ENCODE measurements around the gene CCHCR1. TPM values are rescaled to one million over a fixed set of nuclear protein-coding genes. Genes with fewer than 3 reads are reported as not detected.

CCHCR1 gene
- total and polyA plus RNA-seq, 4 donors = 3.1 to 9.9 (median 6.2) TPM

DNA sequence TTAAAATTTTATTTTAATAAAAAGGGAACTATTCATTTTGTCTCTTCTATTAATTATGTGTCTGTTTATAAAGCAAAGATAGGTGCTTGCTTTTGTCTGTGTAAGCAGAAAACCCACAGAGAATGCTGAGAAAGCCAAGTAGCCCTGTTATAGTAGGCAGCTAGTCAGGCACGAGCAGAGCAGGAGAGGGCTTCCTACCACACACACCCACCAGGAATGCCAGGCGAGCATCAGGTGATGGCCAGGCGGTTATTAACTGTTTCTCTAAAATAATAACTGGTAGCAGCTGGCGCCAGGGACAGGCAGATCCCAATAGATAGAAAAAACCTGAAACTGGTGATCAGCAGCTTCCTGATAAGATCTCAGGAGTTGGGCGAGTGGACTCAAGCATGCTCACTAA lies 60.9 kb downstream of the CCHCR1 start (continued):
- TF ChIP-seq, protein P1, sequence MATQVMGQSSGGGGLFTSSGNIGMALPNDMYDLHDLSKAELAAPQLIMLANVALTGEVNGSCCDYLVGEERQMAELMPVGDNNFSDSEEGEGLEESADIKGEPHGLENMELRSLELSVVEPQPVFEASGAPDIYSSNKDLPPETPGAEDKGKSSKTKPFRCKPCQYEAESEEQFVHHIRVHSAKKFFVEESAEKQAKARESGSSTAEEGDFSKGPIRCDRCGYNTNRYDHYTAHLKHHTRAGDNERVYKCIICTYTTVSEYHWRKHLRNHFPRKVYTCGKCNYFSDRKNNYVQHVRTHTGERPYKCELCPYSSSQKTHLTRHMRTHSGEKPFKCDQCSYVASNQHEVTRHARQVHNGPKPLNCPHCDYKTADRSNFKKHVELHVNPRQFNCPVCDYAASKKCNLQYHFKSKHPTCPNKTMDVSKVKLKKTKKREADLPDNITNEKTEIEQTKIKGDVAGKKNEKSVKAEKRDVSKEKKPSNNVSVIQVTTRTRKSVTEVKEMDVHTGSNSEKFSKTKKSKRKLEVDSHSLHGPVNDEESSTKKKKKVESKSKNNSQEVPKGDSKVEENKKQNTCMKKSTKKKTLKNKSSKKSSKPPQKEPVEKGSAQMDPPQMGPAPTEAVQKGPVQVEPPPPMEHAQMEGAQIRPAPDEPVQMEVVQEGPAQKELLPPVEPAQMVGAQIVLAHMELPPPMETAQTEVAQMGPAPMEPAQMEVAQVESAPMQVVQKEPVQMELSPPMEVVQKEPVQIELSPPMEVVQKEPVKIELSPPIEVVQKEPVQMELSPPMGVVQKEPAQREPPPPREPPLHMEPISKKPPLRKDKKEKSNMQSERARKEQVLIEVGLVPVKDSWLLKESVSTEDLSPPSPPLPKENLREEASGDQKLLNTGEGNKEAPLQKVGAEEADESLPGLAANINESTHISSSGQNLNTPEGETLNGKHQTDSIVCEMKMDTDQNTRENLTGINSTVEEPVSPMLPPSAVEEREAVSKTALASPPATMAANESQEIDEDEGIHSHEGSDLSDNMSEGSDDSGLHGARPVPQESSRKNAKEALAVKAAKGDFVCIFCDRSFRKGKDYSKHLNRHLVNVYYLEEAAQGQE (IDR thresholded peaks at IDR 0.05) = no peak
- TF ChIP-seq TAF1 (conservative IDR thresholded peaks at IDR 0.05) = no peak

DNA sequence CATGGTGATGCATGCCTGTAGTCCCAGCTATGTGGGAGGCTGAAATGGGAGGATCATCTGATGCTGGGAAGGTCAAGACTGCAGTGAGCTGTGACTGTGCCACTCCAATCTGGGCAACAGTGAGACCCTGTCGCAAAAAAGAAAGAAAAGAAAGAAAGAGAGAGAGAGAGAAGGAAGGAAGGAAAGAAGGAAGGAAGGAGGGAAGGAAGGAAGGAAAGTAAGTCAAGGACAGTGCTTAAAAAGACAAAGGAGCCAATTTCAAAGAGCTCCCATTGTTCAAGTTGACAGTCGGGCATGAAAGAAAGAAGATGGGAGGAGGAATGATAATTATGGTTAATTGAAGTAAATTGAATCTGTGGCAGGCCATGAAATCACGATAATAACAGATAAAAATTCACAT lies 61.4 kb downstream of the CCHCR1 start:
- H3K9me3 ChIP-seq (ENCODE audit: control insufficient read depth in 4 of 4, low read length in 3 of 4) = no peaks in the 10 kb centered on the region
- H3K36me3 ChIP-seq (ENCODE audit: control insufficient read depth in 4 of 4, insufficient read depth in 3 of 4, low read depth in 1 of 4, low read length in 3 of 4) = no peaks in the 10 kb centered on the region
- H3K27ac ChIP-seq (ENCODE audit: low read depth in 1 of 2, low read length in 2 of 2) = no peak overlapping the region
- WGBS = 81% methylated on average over 3 of the region's 3 CpGs
- TF ChIP-seq RAD21 (IDR thresholded peaks at IDR 0.05) (no peak), SP1 (IDR thresholded peaks at IDR 0.05) (no peak), JUND (IDR thresholded peaks at IDR 0.05) (no peak), FOXA1 (IDR thresholded peaks at IDR 0.05) (no peak), NR2F2 (IDR thresholded peaks at IDR 0.05) (no peak), HNF4G (IDR thresholded peaks at IDR 0.05) (no peak)
- TF ChIP-seq, protein P2, sequence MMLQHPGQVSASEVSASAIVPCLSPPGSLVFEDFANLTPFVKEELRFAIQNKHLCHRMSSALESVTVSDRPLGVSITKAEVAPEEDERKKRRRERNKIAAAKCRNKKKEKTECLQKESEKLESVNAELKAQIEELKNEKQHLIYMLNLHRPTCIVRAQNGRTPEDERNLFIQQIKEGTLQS (IDR thresholded peaks at IDR 0.05) = no peak
- TF ChIP-seq, protein P3, sequence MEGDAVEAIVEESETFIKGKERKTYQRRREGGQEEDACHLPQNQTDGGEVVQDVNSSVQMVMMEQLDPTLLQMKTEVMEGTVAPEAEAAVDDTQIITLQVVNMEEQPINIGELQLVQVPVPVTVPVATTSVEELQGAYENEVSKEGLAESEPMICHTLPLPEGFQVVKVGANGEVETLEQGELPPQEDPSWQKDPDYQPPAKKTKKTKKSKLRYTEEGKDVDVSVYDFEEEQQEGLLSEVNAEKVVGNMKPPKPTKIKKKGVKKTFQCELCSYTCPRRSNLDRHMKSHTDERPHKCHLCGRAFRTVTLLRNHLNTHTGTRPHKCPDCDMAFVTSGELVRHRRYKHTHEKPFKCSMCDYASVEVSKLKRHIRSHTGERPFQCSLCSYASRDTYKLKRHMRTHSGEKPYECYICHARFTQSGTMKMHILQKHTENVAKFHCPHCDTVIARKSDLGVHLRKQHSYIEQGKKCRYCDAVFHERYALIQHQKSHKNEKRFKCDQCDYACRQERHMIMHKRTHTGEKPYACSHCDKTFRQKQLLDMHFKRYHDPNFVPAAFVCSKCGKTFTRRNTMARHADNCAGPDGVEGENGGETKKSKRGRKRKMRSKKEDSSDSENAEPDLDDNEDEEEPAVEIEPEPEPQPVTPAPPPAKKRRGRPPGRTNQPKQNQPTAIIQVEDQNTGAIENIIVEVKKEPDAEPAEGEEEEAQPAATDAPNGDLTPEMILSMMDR (IDR thresholded peaks at IDR 0.05; ENCODE audit: low read depth, low read length, missing input control) = no peak
- TF ChIP-seq, protein P4, sequence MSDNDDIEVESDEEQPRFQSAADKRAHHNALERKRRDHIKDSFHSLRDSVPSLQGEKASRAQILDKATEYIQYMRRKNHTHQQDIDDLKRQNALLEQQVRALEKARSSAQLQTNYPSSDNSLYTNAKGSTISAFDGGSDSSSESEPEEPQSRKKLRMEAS (IDR thresholded peaks at IDR 0.05) = no peak
- TF ChIP-seq, protein P5, sequence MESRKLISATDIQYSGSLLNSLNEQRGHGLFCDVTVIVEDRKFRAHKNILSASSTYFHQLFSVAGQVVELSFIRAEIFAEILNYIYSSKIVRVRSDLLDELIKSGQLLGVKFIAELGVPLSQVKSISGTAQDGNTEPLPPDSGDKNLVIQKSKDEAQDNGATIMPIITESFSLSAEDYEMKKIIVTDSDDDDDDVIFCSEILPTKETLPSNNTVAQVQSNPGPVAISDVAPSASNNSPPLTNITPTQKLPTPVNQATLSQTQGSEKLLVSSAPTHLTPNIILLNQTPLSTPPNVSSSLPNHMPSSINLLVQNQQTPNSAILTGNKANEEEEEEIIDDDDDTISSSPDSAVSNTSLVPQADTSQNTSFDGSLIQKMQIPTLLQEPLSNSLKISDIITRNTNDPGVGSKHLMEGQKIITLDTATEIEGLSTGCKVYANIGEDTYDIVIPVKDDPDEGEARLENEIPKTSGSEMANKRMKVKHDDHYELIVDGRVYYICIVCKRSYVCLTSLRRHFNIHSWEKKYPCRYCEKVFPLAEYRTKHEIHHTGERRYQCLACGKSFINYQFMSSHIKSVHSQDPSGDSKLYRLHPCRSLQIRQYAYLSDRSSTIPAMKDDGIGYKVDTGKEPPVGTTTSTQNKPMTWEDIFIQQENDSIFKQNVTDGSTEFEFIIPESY (IDR thresholded peaks at IDR 0.05) = no peak
- no peak for DNase-seq (ENCODE audit: low spot score)
- no peaks in the 10 kb centered on the region for H3K27me3 ChIP-seq (ENCODE audit: control insufficient read depth in 4 of 4, insufficient read depth in 4 of 4, low read length in 3 of 4)
- no peaks in the 10 kb centered on the region for H3K4me1 ChIP-seq (ENCODE audit: control insufficient read depth in 4 of 4, insufficient read depth in 4 of 4, low read length in 3 of 4)
- no peak overlapping the region for H3K4me3 ChIP-seq (ENCODE audit: low read depth in 1 of 3, low read length in 3 of 3)
- H3K9ac ChIP-seq (ENCODE audit: low read depth in 1 of 2, low read length in 2 of 2) = no peak overlapping the region

DNA sequence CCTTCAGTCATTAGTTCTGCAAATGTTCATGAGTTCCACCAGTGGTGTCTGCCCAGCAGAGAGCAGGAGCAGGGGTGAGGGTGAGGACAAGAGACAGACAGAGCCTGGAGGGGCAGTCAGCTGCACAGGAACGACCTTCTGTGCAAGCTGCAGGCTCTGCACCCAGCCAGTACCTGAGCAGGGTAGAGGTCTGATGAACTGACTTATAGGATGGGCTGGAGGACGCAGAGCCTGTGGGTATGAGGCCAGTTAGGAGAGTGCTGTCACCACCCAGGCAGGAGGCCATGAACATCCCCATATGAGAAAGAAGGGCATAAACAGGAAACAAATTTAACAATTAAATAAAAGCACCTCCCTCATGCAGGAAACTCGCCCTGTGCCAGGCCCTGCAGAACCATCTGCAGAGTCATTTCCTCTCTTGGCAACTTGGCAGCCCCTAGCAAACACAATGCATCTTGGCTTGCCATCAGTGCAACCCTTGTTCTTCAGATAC lies 63.2 kb downstream of the CCHCR1 start:
- no peaks in the 10 kb centered on the region for H3K4me1 ChIP-seq (ENCODE audit: control insufficient read depth in 4 of 4, insufficient read depth in 4 of 4, low read length in 3 of 4)
- no peak for DNase-seq (ENCODE audit: low spot score)
- H3K36me3 ChIP-seq (ENCODE audit: control insufficient read depth in 4 of 4, insufficient read depth in 3 of 4, low read depth in 1 of 4, low read length in 3 of 4) = no peaks in the 10 kb centered on the region
- H3K9me3 ChIP-seq (ENCODE audit: control insufficient read depth in 4 of 4, low read length in 3 of 4) = no peaks in the 10 kb centered on the region
- WGBS = 64% methylated on average over 3 of the region's 3 CpGs
- H3K27me3 ChIP-seq (ENCODE audit: control insufficient read depth in 4 of 4, insufficient read depth in 4 of 4, low read length in 3 of 4) = no peaks in the 10 kb centered on the region
- H3K9ac ChIP-seq (ENCODE audit: low read depth in 1 of 2, low read length in 2 of 2) = no peak overlapping the region
- no peak overlapping the region for H3K27ac ChIP-seq (ENCODE audit: low read depth in 1 of 2, low read length in 2 of 2)
- H3K4me3 ChIP-seq (ENCODE audit: low read depth in 1 of 3, low read length in 3 of 3) = no peak overlapping the region
- TF ChIP-seq RAD21 (IDR thresholded peaks at IDR 0.05) (no peak), JUND (IDR thresholded peaks at IDR 0.05) (no peak), EGR1 (IDR thresholded peaks at IDR 0.05; ENCODE audit: low read depth in 2 of 2) (no peak), RXRA (IDR thresholded peaks at IDR 0.05) (no peak)
- TF ChIP-seq, protein P1 (IDR thresholded peaks at IDR 0.05) = no peak
- TF ChIP-seq, protein P3 (IDR thresholded peaks at IDR 0.05; ENCODE audit: low read depth, low read length, missing input control) = no peak
